GM12891 (cell line): ENCODE data around the gene PPP2R2D.
"Not testable (repeated sequence)": the region's sequence is repeated elsewhere in the genome, so short reads cannot be mapped to it uniquely, and the experiment has no call there.

Source experiments
- POLR2A ChIP-seq: IDR thresholded peaks from 2 replicates; pipeline ENCODE4 v1.6.1; 2011; ENCODE audit warnings: low read depth, low read length, control low read depth
- POLR2AphosphoS5 ChIP-seq: IDR thresholded peaks from 2 replicates; pipeline ENCODE4 v1.6.1; 2011; ENCODE audit warnings: low read depth, low read length, control low read depth

DNA sequence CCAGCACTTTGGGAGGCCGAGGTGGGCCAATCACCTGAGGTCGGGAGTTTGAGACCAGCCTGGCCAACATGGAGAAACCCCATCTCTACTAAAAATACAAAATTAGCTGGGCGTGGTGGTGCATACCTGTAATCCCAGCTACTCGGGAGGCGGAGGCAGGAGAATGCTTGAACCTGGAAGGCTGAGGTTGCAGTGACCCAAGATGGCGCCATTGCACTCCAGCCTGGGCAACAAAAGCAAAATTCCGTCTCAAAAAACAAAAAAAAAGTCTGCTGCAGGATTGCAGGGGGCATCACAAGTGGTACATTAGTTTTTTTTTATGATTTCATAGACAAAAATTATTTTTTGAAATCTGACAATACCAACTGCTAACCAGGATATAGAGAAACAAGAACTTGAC, 86.0 kb downstream of the PPP2R2D start:
- not testable (repeated sequence) for TF ChIP-seq POLR2A, POLR2AphosphoS5
